NB4 (cell line): ENCODE data around the gene KHDC1L.

ENCODE experiments used
- MYC ChIP-seq: IDR thresholded peaks from 2 replicates; pipeline ENCODE4 v1.6.1; 2011; ENCODE audit warnings: low read depth, low read length
- POLR2A ChIP-seq: IDR thresholded peaks from 2 replicates; pipeline ENCODE4 v1.6.1; 2011; ENCODE audit warnings: mild to moderate bottlenecking; ENCODE audit not compliant: insufficient read length; ENCODE audit errors: extremely low read depth
- TF ChIP-seq, protein P1 (sequence below): IDR thresholded peaks from one replicate; pipeline ENCODE4 v1.5.1; 2012; ENCODE audit warnings: low read depth, low read length

DNA sequence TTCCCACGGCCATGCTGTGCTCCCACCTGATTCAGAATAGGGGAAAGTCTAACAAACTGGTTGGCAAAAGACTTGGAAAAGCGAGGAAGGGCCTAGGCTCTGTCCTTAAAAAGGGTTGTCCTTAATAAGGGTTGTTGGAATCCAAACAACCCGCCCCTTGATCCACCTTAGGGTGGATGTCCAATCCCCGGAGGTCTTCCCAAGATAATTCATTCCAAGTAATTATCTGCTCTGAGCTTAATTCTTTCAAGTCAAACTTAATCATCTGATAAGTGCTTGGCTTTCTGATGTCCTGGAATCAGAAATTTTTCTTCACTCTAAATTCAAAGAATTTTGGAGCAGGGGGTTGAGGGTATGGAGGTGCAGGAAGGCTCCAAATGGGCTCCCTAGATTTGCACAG lies at the start of gene KHDC1L:
- no peak for TF ChIP-seq POLR2A
- TF ChIP-seq, protein P1, sequence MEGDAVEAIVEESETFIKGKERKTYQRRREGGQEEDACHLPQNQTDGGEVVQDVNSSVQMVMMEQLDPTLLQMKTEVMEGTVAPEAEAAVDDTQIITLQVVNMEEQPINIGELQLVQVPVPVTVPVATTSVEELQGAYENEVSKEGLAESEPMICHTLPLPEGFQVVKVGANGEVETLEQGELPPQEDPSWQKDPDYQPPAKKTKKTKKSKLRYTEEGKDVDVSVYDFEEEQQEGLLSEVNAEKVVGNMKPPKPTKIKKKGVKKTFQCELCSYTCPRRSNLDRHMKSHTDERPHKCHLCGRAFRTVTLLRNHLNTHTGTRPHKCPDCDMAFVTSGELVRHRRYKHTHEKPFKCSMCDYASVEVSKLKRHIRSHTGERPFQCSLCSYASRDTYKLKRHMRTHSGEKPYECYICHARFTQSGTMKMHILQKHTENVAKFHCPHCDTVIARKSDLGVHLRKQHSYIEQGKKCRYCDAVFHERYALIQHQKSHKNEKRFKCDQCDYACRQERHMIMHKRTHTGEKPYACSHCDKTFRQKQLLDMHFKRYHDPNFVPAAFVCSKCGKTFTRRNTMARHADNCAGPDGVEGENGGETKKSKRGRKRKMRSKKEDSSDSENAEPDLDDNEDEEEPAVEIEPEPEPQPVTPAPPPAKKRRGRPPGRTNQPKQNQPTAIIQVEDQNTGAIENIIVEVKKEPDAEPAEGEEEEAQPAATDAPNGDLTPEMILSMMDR, result no peak
- TF ChIP-seq MYC, result no peak
